ENCODE measurements around the gene HADHB. TPM values are rescaled to one million over a fixed set of nuclear protein-coding genes. Genes with fewer than 3 reads are reported as not detected.

The HADHB gene
- total RNA-seq, 1 experiment from 2014 or later: 65.5 TPM

- DNase-seq (ENCODE audit: low read depth, low spot score) (no peak), ATAC-seq (peak; percentile 49; the same call in 1 of the 2 replicates)
- Histone ChIP-seq H3K4me3 (replicated peaks in 1 of 2; ENCODE audit: low read depth in 1 of 2, low read length in 2 of 2) (no peak overlapping the region), H3K79me2 (ENCODE audit: insufficient read depth, low read length) (peaks cover 11% of the 10 kb centered on the region), H2AFZ (ENCODE audit: low read depth, low read length, poor library complexity, severe bottlenecking) (no peak overlapping the region), H3K9ac (ENCODE audit: low read length) (no peak overlapping the region), H3K27me3 (ENCODE audit: insufficient read depth, low read length) (no peaks in the 10 kb centered on the region), H3K36me3 (ENCODE audit: control insufficient read depth in 1 of 2, insufficient read depth in 2 of 2, low read length in 2 of 2) (peaks cover 15 to 50% of the 10 kb centered on the region in 2 experiments), H4K20me1 (ENCODE audit: insufficient read depth) (no peaks in the 10 kb centered on the region), H3K4me1 (ENCODE audit: control insufficient read depth in 1 of 2, insufficient read depth in 2 of 2, low read length in 2 of 2) (no peaks in the 10 kb centered on the region), H3K9me3 (ENCODE audit: control insufficient read depth in 1 of 2, insufficient read depth in 1 of 2, low read depth in 1 of 2, low read length in 2 of 2) (no peaks in the 10 kb centered on the region), H3K9me2 (ENCODE audit: insufficient read depth) (no peaks in the 10 kb centered on the region), H3K4me2 (ENCODE audit: low read length) (no peak overlapping the region), H3K27ac (ENCODE audit: low read depth, low read length) (no peak overlapping the region)
- intact Hi-C loops (cut with micrococcal nuclease): loop anchor here (2.0 to 10.0 kb wide), 3 partner anchors 96 to 340 kb away; no protein-coding TSS in a partner anchor
- BruUV-seq (replicated peaks): no TSS peak
- TF ChIP-seq SIN3A (IDR thresholded peaks at IDR 0.05; ENCODE audit: low read depth) (no peak), ELF1 (IDR thresholded peaks at IDR 0.05; ENCODE audit: borderline replicate concordance, low read depth) (no peak), ZBTB33 (IDR thresholded peaks at IDR 0.05; ENCODE audit: extremely low read depth, insufficient replicate concordance, low read length) (no peak), JUND (IDR thresholded peaks at IDR 0.05) (no peak), ATF3 (IDR thresholded peaks at IDR 0.05) (no peak), EZH2 (IDR thresholded peaks at IDR 0.05) (no peak), EZH2phosphoT487 (IDR thresholded peaks at IDR 0.05; ENCODE audit: borderline replicate concordance) (no peak), SP1 (IDR thresholded peaks at IDR 0.05; ENCODE audit: low read depth) (no peak), MAX (IDR thresholded peaks at IDR 0.05) (no peak), FOSL1 (IDR thresholded peaks at IDR 0.05; ENCODE audit: low read depth) (no peak), REST (IDR thresholded peaks at IDR 0.05; ENCODE audit: low read depth) (no peak), YY1 (IDR thresholded peaks at IDR 0.05; ENCODE audit: extremely low read depth, insufficient replicate concordance, low read depth, low read length) (no peak), CBX3 (IDR thresholded peaks at IDR 0.05; ENCODE audit: low read depth) (no peak), EGR1 (IDR thresholded peaks at IDR 0.05; ENCODE audit: low read depth) (no peak), RAD21 (IDR thresholded peaks at IDR 0.05; ENCODE audit: low read depth) (peak; percentile 65), SRF (IDR thresholded peaks at IDR 0.05; ENCODE audit: low read depth) (no peak), CTCF (IDR thresholded peaks at IDR 0.05 in 2 of 3, conservative IDR thresholded peaks at IDR 0.05 in 1 of 3; ENCODE audit: borderline replicate concordance in 1 of 3, insufficient read depth in 1 of 3, low read depth in 2 of 3, low read length in 2 of 3) (peak; percentile 29 to 40 (median 39); a peak in 5 of 6 replicates)
- ChIA-PET RAD21 (ENCODE audit: low non-redundant PET in 1 of 2, low total read pairs in 2 of 2, uncharacterized antibody in 2 of 2, unreplicated experiment in 2 of 2) (interaction anchor here in 1 of 2 experiments (1.3 kb wide), 1 partner anchor 234 kb away, joined by 3 read pairs; no protein-coding TSS in a partner anchor), POLR2A (interaction anchor here (1.1 kb wide), 1 partner anchor 10 kb away, joined by 4 read pairs; the partner anchor contains the start of genes HADHA and HADHB), CTCF (interaction anchor here (0.6 to 1.1 kb wide), 2 partner anchors 84 to 96 kb away, joined by 3 to 6 read pairs; no protein-coding TSS in a partner anchor)
Observed at GRCh38 chr2:26235089-26235488, 9.7 kb upstream of the HADHB start.

Data from HCT116 (cell line).